Measurements from ENCODE around the gene PPIE.
A peak's percentile ranks its signal among the peaks of the same experiment; 100 is the strongest.

The PPIE gene

GRCh38 chr1:39713557-39713956, 25.1 kb upstream of the PPIE start:
- in situ Hi-C loops (cut with MboI; ENCODE audit: low pct_unique_long_range_greater_than_20kb, low sequenced_read_pairs, unreplicated experiment), result no loop called here
- TF ChIP-seq CTCF (IDR thresholded peaks at IDR 0.05; ENCODE audit: extremely low read depth, insufficient read depth, missing control alignments), result no peak
- DNase-seq (ENCODE audit: low spot score), result no peak

- in situ Hi-C loops (cut with MboI; ENCODE audit: low pct_unique_long_range_greater_than_20kb, low sequenced_read_pairs, unreplicated experiment), result no loop called here
- DNase-seq (ENCODE audit: low spot score), result no peak
- TF ChIP-seq CTCF (IDR thresholded peaks at IDR 0.05; ENCODE audit: extremely low read depth, insufficient read depth, missing control alignments), result no peak
Observed at GRCh38 chr1:39717809-39718208, 20.9 kb upstream of the PPIE start.

GRCh38 chr1:39720094-39720999, 18.3 kb upstream of the PPIE start:
- in situ Hi-C loops (cut with MboI; ENCODE audit: low pct_unique_long_range_greater_than_20kb, low sequenced_read_pairs, unreplicated experiment), result no loop called here
- TF ChIP-seq CTCF (IDR thresholded peaks at IDR 0.05; ENCODE audit: extremely low read depth, insufficient read depth, missing control alignments), result peak; percentile 56
- peak; percentile 43 for DNase-seq (ENCODE audit: low spot score)

- TF ChIP-seq CTCF (IDR thresholded peaks at IDR 0.05; ENCODE audit: extremely low read depth, insufficient read depth, missing control alignments), result no peak
- DNase-seq (ENCODE audit: low spot score), result no peak
- in situ Hi-C loops (cut with MboI; ENCODE audit: low pct_unique_long_range_greater_than_20kb, low sequenced_read_pairs, unreplicated experiment), result no loop called here
Observed at GRCh38 chr1:39721664-39722063, 17.0 kb upstream of the PPIE start.

- in situ Hi-C loops (cut with MboI; ENCODE audit: low pct_unique_long_range_greater_than_20kb, low sequenced_read_pairs, unreplicated experiment), result no loop called here
Observed at GRCh38 chr1:39722495-39722894, 16.2 kb upstream of the PPIE start.

GRCh38 chr1:39726600-39726999, 12.1 kb upstream of the PPIE start:
- in situ Hi-C loops (cut with MboI; ENCODE audit: low pct_unique_long_range_greater_than_20kb, low sequenced_read_pairs, unreplicated experiment), result no loop called here
- no peak for DNase-seq (ENCODE audit: low spot score)
- TF ChIP-seq CTCF (IDR thresholded peaks at IDR 0.05; ENCODE audit: extremely low read depth, insufficient read depth, missing control alignments), result no peak

More at GRCh38 chr1:39722495-39722894, 16.2 kb upstream of the PPIE start:
- no peak for TF ChIP-seq CTCF (IDR thresholded peaks at IDR 0.05; ENCODE audit: extremely low read depth, insufficient read depth, missing control alignments)
- no peak for DNase-seq (ENCODE audit: low spot score)
